GM19397 (cell line): Measurements from ENCODE around the gene HSPG2.
"Not testable (repeated sequence)": the region's sequence is repeated elsewhere in the genome, so short reads cannot be mapped to it uniquely, and the experiment has no call there.

Experiments used
- ATAC-seq: cut with Tn5 transposase; IDR thresholded peaks from one replicate; pipeline ENCODE4 v1.9.1; 2021; ENCODE audit warnings: mild to moderate bottlenecking, moderate library complexity; ENCODE audit not compliant: unreplicated experiment

Gene HSPG2

DNA sequence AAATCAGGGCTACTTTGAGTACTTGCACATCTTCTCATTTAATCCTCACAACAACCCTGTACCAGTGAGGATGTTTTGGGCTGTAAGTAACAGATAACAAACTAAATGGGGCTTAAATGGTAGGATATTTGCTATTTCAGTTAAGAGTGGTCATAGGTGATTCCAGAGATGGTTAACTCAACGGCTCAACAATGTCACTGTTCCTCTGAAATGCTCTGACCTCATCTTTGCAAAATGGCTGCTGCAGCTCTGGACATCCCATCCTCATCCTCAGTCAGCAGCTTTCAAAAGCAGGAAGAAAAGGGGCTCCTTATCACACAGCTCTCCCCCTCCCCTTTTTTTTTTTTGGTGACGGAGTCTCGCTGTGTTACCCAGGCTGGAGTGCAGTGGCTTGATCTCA, 123.6 kb downstream of the HSPG2 start:
- no peak for ATAC-seq

GRCh38 chr1:21811875-21812305, 125.2 kb downstream of the HSPG2 start, which contains the start of gene LDLRAD2:
TSS of gene LDLRAD2 (plus strand) at chr1:21812265. CDS start at chr1:21812452, 187 bp downstream.
- no peak for ATAC-seq

DNA sequence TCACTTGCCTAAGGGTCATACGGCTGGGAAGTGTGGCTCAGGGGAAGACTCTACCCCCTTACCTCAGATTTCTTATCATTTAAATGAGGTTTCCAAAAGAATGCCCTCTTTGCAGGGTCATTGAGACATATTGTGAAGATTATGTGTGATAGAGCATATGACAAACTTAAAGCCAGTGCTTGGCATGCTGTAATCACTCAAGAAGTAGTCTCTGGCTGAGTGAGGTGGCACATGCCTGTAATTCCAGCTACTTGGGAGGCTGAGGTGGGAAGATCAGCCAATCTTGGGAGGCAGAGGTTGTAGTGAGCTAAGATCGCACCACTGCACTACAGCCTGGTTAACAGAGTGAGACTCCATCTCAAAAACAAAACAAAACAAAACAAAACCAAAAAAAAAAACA, 132.6 kb downstream of the HSPG2 start:
- ATAC-seq, result no peak

- no peak for ATAC-seq
These were observed 136.0 kb downstream of the HSPG2 start for GRCh38 chr1:21801100-21801499.

GRCh38 chr1:21799730-21800129, 137.4 kb downstream of the HSPG2 start:
- ATAC-seq, result no peak

DNA sequence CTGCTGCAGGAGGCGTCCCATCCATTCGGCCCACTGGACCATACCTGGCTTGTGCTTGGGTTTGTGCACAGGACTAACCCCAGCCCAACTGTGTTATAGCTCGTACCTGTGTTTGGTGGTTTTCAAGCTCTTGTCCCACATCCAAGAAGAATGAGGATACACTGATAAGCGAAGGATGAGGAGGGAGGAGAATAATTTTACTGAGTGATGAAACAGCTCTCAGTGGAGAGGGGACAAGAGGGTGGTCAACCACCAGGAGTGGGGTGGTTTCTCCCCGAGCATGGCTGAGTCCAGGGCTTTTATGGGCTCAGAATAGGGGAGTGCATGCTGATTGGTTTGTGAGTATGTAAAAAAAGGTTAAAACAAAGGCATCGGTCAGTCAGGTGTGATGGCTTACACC, 142.0 kb downstream of the HSPG2 start:
- ATAC-seq, result no peak

GRCh38 chr1:21794656-21795055, 142.5 kb downstream of the HSPG2 start:
- no peak for ATAC-seq

- no peak for ATAC-seq
These were observed 144.0 kb downstream of the HSPG2 start for GRCh38 chr1:21793104-21793503.

DNA sequence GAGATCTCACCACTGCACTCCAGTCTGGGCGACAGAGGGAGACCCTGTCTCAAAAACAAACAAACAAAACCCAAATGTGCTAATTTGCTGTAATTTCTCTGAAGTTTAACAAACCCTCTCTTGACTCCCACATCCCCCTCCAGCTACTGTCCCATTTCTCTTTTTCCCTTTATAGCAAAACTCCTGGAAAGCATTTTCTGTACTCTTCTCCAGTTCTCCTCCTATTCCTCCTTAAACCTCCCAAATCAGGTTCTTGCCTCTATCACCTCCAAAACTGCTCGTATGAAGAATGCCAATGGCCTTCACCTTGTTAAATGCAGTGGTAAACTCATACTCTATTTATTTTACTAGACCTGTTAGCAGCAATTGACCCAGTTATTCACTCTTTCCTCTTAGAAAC, 150.5 kb downstream of the HSPG2 start:
- ATAC-seq, result no peak

- ATAC-seq, result not testable (repeated sequence)
These were observed 151.3 kb downstream of the HSPG2 start for GRCh38 chr1:21785764-21786163.

GRCh38 chr1:21783679-21784603, 153.2 kb downstream of the HSPG2 start:
- ATAC-seq, result no peak

DNA sequence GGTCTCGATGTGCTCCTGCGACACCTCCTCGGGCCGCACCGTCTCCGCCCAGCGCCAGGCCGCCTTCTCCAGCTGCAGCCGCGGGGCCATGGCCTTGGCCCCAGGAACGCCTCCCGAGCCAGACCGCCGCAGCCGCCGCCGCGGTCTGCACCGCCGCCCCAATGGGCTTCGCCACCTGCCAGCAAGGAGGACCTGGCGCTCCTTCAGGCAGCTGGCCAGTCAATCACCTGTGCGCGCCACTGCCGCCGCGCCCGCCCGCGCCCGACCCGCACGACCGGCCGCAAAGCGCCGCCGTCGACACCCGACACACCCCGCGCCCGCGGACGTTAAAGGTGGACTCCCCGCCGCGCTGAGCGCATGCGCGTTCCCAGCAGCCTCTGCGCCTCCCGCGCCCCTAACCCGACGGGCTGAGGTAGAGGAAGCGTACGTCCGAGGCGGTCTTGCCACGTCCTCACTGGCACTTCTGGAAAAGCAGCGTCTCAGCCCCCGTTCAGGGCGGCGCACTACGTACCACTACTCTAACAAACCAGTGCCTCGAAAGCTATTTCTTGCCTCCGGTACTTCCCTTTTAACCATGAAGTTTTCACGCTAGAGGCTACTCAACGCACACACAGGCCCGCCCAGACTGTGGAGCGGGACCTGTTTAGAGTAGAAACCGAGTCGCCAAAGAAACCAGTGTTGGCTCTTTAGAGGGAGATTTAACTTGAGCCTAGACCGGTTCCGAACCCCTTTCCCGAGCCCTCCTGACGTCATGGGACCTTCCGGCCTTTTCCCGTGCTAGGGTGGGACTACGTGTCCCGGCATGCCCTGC, 154.0 kb downstream of the HSPG2 start, which contains the start of gene USP48:
TSS of gene USP48 (minus strand) at position 282 of the 811 bp plus-strand sequence. CDS start at position 90, 192 bp downstream.
- ATAC-seq, result peak; percentile 74

DNA sequence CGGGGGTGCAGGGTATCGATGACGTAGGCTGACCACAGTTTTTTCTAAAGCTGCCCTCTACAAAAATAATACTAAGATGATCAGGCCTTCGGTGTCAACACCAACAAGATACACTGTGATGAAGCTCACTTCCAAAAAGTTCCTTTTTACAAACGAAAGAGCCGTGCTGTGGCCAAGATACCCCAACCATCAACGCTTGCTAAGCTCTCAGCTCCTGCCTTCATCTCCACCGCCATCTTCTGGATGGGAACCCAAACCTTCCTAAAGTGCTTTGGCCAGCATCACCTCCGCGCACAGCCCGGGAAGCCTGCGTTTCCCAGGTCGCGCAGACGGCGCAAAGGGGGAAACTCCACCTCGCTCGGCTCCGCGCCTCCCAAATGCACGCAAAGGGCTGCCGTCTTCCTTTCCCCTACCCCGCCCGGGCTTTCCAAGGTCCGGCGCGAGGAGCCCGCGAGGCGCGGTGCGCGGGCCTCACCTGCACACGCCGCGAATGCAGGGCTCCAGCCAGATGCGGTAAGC, 154.7 kb downstream of the HSPG2 start:
- peak; percentile 21 for ATAC-seq

DNA sequence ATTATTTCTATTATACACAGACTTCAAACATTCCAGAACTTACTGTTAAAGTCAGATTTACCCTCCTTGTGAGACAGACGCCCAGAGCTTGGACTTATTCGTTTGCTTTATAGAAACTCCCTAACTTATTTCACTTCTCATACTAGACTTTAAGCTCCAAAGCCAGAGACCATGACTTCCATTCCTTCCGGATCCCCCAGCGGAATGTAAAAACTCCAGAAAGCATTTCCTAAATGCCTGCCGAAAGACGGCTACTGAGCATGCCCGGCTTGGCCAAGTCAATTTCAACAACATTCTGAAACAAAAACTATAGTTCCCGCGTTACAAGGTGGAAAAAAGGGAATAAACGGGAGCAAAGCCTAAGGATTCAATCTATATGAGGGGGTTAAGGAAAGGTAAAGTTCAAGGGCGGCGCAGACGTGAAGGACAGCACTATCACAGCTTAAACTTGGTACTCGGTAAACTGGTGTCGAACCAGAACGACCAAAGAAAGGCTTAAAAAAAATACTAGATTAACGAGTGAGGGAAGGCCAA, 155.2 kb downstream of the HSPG2 start:
- no peak for ATAC-seq

GRCh38 chr1:21779613-21780521, 157.2 kb downstream of the HSPG2 start:
- ATAC-seq, result no peak

DNA sequence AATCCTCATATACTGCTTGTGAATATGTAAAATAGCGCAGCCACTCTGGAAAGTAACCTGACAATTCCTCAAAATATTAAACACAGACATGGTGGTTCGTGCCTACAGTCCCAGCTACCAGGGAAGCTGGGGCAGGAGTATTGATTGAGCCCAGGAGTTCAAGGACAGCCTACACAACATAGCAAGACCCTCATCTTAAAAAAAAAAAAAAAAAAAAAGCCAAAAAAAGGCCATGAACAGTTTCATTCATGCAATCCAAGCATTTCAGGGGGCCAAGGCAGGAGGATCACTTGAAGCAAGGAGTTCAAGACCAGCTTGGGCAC, 158.7 kb downstream of the HSPG2 start:
- ATAC-seq, result no peak

DNA sequence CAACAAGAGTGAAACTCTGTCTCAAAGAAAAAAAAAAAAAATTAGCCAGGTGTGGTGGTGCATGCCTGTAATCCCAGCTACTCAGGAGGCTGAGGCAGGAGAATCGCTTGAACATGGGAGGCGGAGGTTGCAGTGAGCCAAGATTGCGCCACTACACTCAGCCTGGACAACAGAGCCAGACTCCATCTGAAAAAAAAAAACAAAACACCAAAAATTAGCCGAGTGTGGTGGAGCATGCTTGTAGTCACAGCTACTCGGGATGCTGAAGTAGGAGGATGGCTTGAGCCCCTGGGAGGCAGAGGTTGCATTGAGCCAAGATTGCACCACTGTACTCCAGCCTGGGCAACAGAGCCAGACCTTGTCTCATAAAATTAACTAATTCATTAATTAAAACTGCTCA, 160.2 kb downstream of the HSPG2 start:
- not testable (repeated sequence) for ATAC-seq

DNA sequence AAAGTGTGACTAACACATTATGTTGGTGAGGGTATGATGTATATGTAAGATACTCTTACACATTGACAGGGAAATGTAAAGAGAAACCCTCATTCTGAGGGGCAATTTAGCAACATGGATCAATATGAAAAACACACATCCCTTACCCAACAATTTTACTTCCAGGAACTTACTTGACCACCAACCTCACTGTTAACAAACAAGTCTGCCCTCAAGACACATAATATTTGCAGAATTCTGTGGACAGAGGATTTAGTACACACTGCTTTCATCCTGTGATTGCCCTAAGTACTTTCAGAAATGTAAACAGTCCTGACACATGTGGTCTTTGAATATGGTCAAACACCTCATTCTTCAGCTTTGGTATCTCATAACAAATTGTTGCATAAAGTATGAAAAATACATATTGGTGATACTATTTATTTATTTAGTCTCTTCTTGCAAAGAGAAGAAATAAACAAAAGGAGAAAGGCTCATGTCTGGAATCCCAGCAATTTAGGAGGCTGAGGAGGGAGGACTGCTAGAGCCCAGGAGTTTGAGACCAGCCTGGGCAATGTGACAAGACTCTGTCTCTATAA, 161.0 kb downstream of the HSPG2 start:
- ATAC-seq, result no peak

DNA sequence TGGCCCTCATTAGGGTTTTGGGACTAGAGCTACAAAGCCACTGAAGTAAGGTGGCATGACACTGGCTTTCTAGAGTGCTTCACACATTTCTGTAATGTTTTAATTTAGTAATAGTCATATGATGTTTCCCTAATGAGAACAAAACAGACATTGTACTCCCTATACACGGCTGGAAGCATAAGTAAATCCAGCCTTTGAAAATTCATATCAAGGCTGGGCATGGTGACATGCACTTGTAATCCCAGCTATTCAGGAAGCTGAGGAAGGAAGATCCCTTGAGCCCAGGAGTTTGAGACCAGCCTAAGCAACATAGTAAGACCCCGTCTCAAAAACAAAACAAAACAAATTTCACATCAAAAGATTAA, 161.6 kb downstream of the HSPG2 start:
- ATAC-seq, result no peak
